OCI-LY1 (cell line): ENCODE results near the gene WWOX.

ENCODE experiments used
- H2AFZ ChIP-seq: fragments of 200-600 bp; sonication (generic), shearing (Covaris generic); 2 replicates; pipeline ENCODE4 v1.6.0; 2014; ENCODE audit warnings: antibody characterized with exemption, mild to moderate bottlenecking, low read length
- H3F3A ChIP-seq: fragments of 200-600 bp; sonication (generic), shearing (Covaris generic); 2 replicates; pipeline ENCODE4 v1.6.0; 2014; ENCODE audit warnings: mild to moderate bottlenecking, antibody characterized with exemption, low read length, moderate library complexity; ENCODE audit not compliant: insufficient read depth
- H3K27ac ChIP-seq: fragments of 200-600 bp; sonication (generic); 2 replicates; pipeline ENCODE4 v1.5.1; 2014; ENCODE audit warnings: low read length, mixed run types, mild to moderate bottlenecking, low read depth; ENCODE audit not compliant: poor library complexity, severe bottlenecking
- H3K27me3 ChIP-seq: fragments of 200-600 bp; sonication (generic); 2 replicates; pipeline ENCODE4 v1.6.0; 2014; ENCODE audit warnings: antibody characterized with exemption, mild to moderate bottlenecking, low read length, moderate library complexity; ENCODE audit not compliant: insufficient read depth
- H3K36me3 ChIP-seq: fragments of 200-600 bp; sonication (generic); 2 replicates; pipeline ENCODE4 v1.6.1; 2014; ENCODE audit warnings: mild to moderate bottlenecking, antibody characterized with exemption, low read length, moderate library complexity, mixed read lengths; ENCODE audit not compliant: insufficient read depth
- H3K4me1 ChIP-seq: fragments of 200-600 bp; sonication (generic); 2 replicates; pipeline ENCODE4 v1.5.1; 2014; ENCODE audit warnings: mild to moderate bottlenecking, low read length, moderate library complexity; ENCODE audit not compliant: insufficient read depth, severe bottlenecking
- H3K4me2 ChIP-seq: fragments of 200-600 bp; sonication (generic), shearing (Covaris generic); 2 replicates; pipeline ENCODE4 v1.6.1; 2014; ENCODE audit warnings: low read length
- H3K4me3 ChIP-seq: fragments of 200-600 bp; sonication (generic); 2 replicates; pipeline ENCODE4 v1.5.1; 2014; ENCODE audit warnings: low read length, low read depth, mild to moderate bottlenecking, mixed read lengths; ENCODE audit not compliant: poor library complexity, severe bottlenecking
- H3K79me2 ChIP-seq: fragments of 200-600 bp; shearing (Covaris generic); 2 replicates; pipeline ENCODE4 v1.6.1; 2016; ENCODE audit warnings: mixed run types, low read length, mixed read lengths; ENCODE audit not compliant: insufficient read depth
- H3K9ac ChIP-seq: fragments of 200-600 bp; sonication (generic), shearing (Covaris generic); 2 replicates; pipeline ENCODE4 v1.6.1; 2014; ENCODE audit warnings: mild to moderate bottlenecking, low read length, mixed read lengths
- H3K9me2 ChIP-seq: fragments of 200-600 bp; sonication (generic), shearing (Covaris generic); 2 replicates; pipeline ENCODE4 v1.6.1; 2014; ENCODE audit warnings: low read depth, mild to moderate bottlenecking, low read length, mixed read lengths
- H3K9me3 ChIP-seq: fragments of 200-600 bp; shearing (Covaris generic); 2 replicates; pipeline ENCODE4 v1.6.1; 2014; ENCODE audit warnings: low read length, mixed read lengths
- H4K20me1 ChIP-seq: fragments of 200-600 bp; sonication (generic), shearing (Covaris generic); 2 replicates; pipeline ENCODE4 v1.6.0; 2016; ENCODE audit warnings: mild to moderate bottlenecking, low read length; ENCODE audit not compliant: insufficient read depth
- EZH2 ChIP-seq: fragments of 200-600 bp; sonication (generic), shearing (Covaris generic); IDR thresholded peaks from 2 replicates; pipeline ENCODE4 v1.8.0; 2017; ENCODE audit warnings: borderline replicate concordance, mixed run types, mild to moderate bottlenecking, antibody characterized with exemption, low read length, moderate library complexity, mixed read lengths
- TF ChIP-seq, protein P1 (sequence below): fragments of 200-600 bp; sonication (generic), shearing (Covaris generic); IDR thresholded peaks from 2 replicates; pipeline ENCODE4 v1.5.1; 2017; ENCODE audit warnings: mild to moderate bottlenecking, antibody characterized with exemption, low read length, moderate library complexity, mixed read lengths

The WWOX gene

DNA sequence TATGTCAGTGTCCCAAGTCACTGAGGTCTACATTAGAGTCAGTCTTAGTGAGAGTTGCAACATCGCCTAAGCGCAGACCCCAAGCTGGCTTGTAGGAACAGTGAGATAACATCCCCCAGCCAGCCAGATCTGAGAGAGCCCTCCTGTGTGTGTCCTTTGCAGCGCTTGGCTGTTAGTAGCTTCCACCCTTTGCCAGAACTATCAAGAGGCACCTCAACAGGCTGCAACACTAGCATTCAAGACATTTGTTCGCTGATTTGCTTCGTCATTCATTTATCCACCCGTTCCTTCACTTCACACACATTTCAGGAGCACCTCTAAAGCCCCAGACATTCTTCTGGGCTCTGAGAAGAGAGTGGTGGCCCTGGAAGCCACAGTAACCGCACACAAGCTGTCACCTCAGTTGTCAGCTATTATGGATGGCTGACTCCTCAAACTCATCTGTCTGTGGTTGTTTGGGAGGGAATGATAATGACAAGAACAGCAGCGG is 289.6 kb downstream of the WWOX start:
- Histone ChIP-seq H3K9me2 (no peaks in the 10 kb centered on the region), H4K20me1 (no peaks in the 10 kb centered on the region), H3F3A (no peaks in the 10 kb centered on the region), H3K36me3 (no peaks in the 10 kb centered on the region), H3K4me3 (no peak overlapping the region), H3K27ac (no peak overlapping the region), H3K9me3 (no peaks in the 10 kb centered on the region), H3K79me2 (no peaks in the 10 kb centered on the region), H3K9ac (no peak overlapping the region), H3K27me3 (no peaks in the 10 kb centered on the region), H3K4me2 (no peak overlapping the region), H3K4me1 (no peaks in the 10 kb centered on the region), H2AFZ (no peak overlapping the region)
- TF ChIP-seq, protein P1, sequence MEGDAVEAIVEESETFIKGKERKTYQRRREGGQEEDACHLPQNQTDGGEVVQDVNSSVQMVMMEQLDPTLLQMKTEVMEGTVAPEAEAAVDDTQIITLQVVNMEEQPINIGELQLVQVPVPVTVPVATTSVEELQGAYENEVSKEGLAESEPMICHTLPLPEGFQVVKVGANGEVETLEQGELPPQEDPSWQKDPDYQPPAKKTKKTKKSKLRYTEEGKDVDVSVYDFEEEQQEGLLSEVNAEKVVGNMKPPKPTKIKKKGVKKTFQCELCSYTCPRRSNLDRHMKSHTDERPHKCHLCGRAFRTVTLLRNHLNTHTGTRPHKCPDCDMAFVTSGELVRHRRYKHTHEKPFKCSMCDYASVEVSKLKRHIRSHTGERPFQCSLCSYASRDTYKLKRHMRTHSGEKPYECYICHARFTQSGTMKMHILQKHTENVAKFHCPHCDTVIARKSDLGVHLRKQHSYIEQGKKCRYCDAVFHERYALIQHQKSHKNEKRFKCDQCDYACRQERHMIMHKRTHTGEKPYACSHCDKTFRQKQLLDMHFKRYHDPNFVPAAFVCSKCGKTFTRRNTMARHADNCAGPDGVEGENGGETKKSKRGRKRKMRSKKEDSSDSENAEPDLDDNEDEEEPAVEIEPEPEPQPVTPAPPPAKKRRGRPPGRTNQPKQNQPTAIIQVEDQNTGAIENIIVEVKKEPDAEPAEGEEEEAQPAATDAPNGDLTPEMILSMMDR, result no peak
- TF ChIP-seq EZH2, result no peak

DNA sequence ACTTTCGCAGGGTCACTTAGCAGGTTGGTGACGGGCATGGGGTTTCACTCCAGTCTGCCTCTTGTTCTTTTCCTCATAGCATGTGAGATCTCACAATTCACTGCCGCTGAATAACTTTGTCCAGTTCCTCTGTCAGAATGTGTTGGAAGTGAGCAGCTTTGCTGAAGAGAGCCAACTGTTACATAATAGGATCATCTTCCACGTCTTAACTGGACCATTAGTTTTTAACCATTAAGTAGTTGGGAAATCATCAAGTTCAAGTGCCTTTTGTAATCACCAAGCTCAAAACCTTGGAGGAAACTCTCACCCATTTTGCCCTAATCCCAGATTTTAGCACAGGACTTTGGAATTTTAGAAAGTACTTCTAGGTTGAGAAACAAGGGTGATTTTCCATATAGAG is 290.6 kb downstream of the WWOX start:
- no peaks in the 10 kb centered on the region for H3K79me2 ChIP-seq
- H2AFZ ChIP-seq, result no peak overlapping the region
- no peaks in the 10 kb centered on the region for H3F3A ChIP-seq
- no peaks in the 10 kb centered on the region for H3K4me1 ChIP-seq
- no peaks in the 10 kb centered on the region for H3K36me3 ChIP-seq
- no peaks in the 10 kb centered on the region for H3K27me3 ChIP-seq
- no peak overlapping the region for H3K4me3 ChIP-seq
- H3K9me2 ChIP-seq, result no peaks in the 10 kb centered on the region
- no peak overlapping the region for H3K9ac ChIP-seq
- TF ChIP-seq EZH2, result no peak
- TF ChIP-seq, protein P1, result no peak
- H3K4me2 ChIP-seq, result no peak overlapping the region
- H3K27ac ChIP-seq, result no peak overlapping the region
- no peaks in the 10 kb centered on the region for H3K9me3 ChIP-seq
- H4K20me1 ChIP-seq, result no peaks in the 10 kb centered on the region

DNA sequence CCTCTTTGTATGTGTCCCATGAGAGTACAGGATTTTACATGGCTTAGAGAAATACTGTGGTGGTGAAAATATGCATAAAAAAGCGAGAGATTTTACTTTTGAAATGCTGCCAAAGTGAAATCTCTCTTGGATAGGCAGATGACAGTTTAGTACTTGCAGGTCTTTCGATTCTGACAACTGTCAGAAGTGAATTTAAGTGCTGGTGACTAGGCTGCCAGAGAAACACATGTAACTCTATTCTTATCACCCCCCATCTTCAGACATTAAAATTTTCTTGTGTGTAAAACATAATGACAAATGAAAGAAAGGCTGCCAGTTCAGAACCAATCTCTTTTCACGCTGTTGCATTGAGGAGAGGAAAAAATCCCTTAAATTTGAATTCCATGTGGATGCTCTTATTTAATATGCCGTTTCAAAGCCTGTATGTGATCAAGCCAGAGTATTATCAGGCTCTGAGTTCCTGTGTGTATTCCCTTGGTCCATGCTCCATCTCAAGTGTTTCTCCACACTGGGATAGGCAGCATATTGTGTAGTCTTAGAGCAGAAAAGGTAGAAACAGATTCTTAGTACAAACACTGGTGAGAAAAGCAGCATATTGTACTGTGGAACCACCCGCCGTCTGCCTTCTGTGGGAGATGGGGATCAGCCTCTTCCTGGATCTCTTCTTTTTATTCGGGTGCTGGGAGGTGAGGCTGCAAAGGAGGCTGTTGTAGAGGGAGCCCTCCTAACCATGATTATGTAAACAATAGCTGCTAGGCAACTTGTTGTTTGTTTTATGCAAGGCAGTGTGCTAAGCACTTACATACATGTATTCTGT is 291.3 kb downstream of the WWOX start:
- Histone ChIP-seq H3F3A (no peaks in the 10 kb centered on the region), H4K20me1 (no peaks in the 10 kb centered on the region), H3K4me1 (no peaks in the 10 kb centered on the region), H3K27me3 (no peaks in the 10 kb centered on the region), H3K27ac (no peak overlapping the region), H3K79me2 (no peaks in the 10 kb centered on the region), H3K9me3 (no peaks in the 10 kb centered on the region), H2AFZ (no peak overlapping the region), H3K4me2 (no peak overlapping the region), H3K9me2 (no peaks in the 10 kb centered on the region), H3K4me3 (no peak overlapping the region), H3K36me3 (no peaks in the 10 kb centered on the region), H3K9ac (no peak overlapping the region)
- TF ChIP-seq, protein P1, result no peak
- TF ChIP-seq EZH2, result no peak
